ENCODE results near the gene CSNK1G3.

Gene CSNK1G3

DNA sequence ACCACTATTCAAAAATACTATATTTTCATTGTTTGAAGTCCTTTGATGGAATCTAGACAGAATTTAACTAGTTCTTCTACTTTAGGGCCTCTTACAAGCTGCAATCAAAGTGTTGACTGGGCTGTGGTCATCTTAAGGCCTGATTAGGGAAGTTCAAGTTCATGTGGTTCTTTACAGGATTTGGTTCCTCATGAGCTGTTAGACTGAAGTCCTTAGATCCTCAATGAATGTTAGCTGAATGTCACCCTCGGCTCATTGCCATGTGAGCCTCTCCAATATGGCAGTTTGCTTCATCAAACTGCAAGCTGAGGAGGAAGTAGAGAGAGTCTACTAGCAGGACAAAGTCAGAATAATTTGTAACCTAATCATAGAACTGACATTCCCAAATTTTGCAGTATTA is 135.1 kb downstream of the CSNK1G3 start:
- DNase-seq (ENCODE audit: low spot score) = no peak

DNA sequence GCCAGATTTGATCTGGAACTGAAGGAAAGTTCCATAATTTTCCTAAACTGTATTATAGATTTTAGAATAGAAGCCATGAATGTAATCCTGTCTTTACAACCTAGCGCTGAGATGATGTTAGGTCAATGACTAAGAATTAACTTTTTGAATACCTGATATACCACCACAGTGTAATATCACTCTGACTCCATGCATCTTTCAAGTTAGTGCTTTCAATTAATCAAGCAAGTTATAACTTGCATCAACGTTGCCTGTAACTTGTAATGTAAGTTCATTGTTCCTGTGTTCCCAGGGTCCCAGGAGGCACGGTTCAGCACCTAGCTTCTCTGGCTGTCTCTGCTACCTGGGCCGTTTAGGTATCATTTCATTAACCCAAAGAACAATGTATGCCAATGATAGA is 139.3 kb downstream of the CSNK1G3 start:
- DNase-seq (ENCODE audit: low spot score) = no peak

DNA sequence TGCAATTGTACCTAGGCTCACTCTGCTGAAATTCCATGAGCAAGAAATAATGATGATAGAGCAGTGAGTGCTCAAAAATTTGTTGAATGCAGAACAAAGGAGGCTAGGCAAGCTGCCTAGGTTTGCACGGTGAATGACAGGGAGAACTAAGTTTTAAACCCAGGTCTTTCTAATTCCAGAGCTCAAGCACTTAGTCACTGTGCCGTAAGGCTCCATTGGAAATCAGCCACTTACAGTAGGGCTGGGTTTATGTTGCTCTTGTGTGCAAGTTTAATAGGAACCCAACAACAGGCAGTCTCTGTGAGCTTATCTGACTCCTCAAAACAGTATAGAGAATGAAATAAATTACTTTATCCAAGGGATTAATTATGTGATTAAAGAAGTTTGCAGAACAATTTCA is 147.0 kb downstream of the CSNK1G3 start:
- no peak for DNase-seq (ENCODE audit: low spot score)

DNA sequence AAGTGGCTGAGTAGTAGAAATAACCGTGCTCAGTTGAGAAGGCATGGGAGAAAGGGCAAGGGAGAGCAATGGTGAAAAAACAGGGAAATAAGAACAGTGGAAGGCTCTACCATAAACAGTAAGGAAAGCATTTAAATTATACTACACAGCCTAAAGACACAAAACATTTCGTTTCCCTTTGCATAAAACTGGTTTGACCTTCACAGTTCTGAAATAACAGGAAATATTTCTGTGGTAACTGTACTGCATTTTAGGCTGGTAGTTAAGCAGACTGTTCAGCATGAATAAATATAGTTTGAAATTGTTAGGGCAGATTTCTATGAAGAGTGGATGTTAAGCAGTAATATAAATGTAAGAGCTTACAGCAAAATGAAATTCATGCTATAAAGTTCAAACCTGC is 147.5 kb downstream of the CSNK1G3 start:
- DNase-seq (ENCODE audit: low spot score) = no peak

DNA sequence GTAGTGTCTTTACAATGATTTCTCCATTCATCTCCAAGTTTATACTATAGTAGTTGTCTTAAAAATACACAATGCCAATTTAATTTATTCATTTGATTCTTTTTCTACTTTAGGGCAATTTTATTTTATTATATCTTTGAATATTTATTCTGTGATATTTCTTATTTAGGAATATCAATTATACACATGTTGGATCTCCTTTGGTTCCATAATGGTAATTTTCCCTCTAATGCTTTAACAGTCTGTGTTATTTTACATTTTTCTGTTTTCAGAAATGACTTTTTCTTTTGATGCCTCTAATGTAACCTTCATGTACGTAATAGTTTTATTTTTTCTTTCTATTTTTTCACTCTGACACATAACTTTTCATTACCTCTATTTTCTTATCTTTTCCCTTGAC is 153.0 kb downstream of the CSNK1G3 start:
- no peak for DNase-seq (ENCODE audit: low spot score)

DNA sequence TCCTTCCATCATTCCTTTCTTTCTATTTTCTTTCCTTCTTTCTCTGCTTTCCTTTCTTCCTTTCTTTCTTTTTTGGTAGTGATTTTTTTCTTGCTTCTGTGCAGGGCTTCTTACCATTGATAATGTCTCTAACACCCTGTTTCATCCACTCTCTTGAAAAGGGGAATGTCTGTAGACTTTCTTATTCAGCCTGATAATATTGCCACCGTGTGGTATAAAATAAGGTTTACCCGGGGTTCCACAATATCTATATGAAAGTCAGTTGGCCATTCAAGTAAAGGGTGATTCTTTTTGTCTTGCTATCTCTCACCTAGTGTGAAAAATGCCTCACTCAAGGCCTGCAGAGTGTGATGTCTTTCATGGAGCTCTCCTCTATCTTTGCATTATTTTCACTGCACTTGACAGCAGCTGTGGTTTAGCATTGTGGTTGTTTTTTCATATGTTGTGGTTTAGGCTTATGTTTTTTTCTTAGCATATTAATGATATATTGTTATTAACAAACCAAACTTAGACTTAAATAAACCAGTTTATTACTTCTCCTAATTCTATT is 153.9 kb downstream of the CSNK1G3 start:
- no peak for DNase-seq (ENCODE audit: low spot score)
